ENCODE measurements around the gene TIAM2.
"Not testable (repeated sequence)": the region's sequence is repeated elsewhere in the genome, so short reads cannot be mapped to it uniquely, and the experiment has no call there.

The TIAM2 gene

GRCh38 chr6:155268088-155268867 lies 273.2 kb downstream of the TIAM2 start:
- peak; percentile 65 for TF ChIP-seq CTCF (IDR thresholded peaks at IDR 0.05; ENCODE audit: insufficient read depth, low read length, poor library complexity, severe bottlenecking)
- not testable (repeated sequence) for DNase-seq (ENCODE audit: extremely low read depth, insufficient read length); H3K36me3 ChIP-seq (ENCODE audit: control insufficient read depth, insufficient read depth, low read length); H3K4me3 ChIP-seq (replicated peaks; ENCODE audit: low read depth, low read length); H3K27me3 ChIP-seq (replicated peaks; ENCODE audit: control insufficient read depth, insufficient read depth, low read length)

DNA sequence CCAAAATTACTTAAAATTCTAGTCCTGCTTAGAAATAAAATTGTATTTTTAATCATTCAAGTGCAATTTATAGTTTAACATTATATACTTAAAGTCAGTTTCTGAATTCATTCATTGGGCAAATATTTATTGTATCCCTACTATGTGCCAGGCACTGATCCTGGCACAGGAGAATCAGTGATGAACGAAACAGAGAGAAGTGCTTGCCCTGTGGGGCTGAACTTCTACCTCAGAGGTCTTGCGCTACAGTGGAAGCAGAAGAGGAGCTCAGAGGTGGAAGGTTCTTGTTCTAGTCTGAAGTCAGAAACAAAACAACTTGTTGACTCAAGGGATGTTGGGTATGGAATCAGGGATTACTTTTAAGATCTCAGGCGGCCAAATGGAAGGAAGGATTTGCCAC lies 274.6 kb downstream of the TIAM2 start:
- DNase-seq (ENCODE audit: extremely low read depth, insufficient read length): no peak
- Histone ChIP-seq H3K27me3 (replicated peaks; ENCODE audit: control insufficient read depth, insufficient read depth, low read length) (no peaks in the 10 kb centered on the region), H3K4me3 (replicated peaks; ENCODE audit: low read depth, low read length) (no peak overlapping the region), H3K36me3 (ENCODE audit: control insufficient read depth, insufficient read depth, low read length) (peaks cover 3% of the 10 kb centered on the region)
- TF ChIP-seq CTCF (IDR thresholded peaks at IDR 0.05; ENCODE audit: insufficient read depth, low read length, poor library complexity, severe bottlenecking): no peak

DNA sequence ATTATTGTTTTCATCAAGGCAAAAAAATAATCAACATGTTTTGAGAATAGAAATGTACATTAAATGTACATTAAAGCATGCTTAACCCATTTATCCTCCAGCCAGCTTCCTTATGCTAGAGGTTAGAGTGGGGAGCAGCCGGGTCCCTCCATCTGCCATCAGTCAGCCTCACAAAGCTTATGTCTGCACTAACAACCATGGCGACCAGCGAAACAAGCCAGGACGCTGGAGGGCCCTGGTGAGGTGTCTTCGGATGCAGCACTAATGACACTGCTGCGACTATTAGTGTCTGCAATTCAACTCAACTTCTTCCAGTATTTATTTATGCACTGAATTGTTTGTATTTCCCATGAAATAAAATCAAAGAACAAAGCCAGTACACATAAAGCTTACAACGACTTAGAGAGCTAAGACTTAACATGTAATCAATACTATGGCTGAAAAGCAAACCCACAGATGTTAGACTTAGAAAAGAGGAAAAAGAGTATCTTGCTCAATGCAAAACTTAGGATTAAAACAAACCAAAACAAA lies 275.5 kb downstream of the TIAM2 start:
- no peak for DNase-seq (ENCODE audit: extremely low read depth, insufficient read length)
- Histone ChIP-seq H3K36me3 (ENCODE audit: control insufficient read depth, insufficient read depth, low read length) (peaks cover 6% of the 10 kb centered on the region), H3K27me3 (replicated peaks; ENCODE audit: control insufficient read depth, insufficient read depth, low read length) (no peaks in the 10 kb centered on the region), H3K4me3 (replicated peaks; ENCODE audit: low read depth, low read length) (no peak overlapping the region)
- no peak for TF ChIP-seq CTCF (IDR thresholded peaks at IDR 0.05; ENCODE audit: insufficient read depth, low read length, poor library complexity, severe bottlenecking)

DNA sequence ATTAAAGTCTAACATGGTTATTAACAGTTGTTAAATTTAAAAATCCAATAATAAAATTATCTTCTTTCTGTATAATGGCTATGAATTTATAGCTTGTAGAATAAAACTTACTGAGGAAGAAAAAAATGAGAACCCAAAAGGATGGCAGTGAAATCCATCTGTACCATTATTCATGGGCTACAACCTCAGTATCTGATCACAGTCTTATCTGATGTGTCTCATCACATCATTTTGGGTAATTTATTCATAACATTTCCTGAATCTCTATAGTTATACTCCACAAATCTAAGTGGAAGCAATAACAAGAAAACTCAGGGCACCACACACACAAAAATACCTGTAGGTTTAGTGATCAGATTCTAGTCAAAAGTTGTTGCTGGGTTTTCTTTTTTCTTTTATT lies 276.0 kb downstream of the TIAM2 start:
- TF ChIP-seq CTCF (IDR thresholded peaks at IDR 0.05; ENCODE audit: insufficient read depth, low read length, poor library complexity, severe bottlenecking): no peak
- DNase-seq (ENCODE audit: extremely low read depth, insufficient read length): no peak
- peaks cover 7% of the 10 kb centered on the region for H3K36me3 ChIP-seq (ENCODE audit: control insufficient read depth, insufficient read depth, low read length)
- no peak overlapping the region for H3K4me3 ChIP-seq (replicated peaks; ENCODE audit: low read depth, low read length)
- H3K27me3 ChIP-seq (replicated peaks; ENCODE audit: control insufficient read depth, insufficient read depth, low read length): no peaks in the 10 kb centered on the region

DNA sequence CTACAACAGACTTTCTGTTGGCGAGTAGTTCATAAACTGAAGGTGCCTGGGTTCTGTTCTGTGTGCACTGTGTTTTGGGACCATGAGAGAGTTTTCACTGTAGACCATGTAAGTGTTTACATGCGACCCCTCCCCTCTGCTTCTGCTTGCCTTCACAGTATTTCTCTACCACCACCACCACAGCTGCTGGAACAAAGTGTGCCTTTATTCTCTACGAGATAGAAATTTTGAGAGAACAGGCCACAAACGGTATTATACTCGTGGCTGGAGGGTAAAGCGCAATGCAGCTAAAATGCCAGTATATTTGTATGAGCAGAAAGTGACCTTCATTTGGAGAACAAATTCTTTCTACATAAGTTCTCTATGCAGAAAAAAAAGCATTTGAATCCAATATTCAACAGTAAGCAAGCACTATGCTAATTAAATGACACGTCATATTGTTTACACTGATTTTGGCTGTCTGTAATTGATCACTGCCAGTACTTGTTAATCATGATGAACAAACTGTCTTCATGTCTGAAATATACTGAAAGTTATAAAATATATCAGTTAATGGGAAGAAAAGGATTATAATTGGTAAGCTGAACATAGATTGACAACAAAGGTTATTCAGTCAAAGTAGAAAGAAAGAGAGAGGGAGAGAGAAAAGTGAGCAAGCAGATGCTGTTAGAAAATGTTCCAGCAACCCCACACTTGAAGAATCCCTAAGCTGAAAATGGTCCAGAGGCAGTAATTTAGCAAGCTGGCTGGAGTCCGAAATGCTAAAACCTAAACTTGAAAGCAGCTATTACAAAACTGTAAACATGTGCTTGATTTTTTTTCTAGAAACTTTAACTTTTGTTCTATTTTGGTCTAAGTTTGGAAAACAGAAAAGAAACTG lies 277.5 kb downstream of the TIAM2 start:
- H3K27me3 ChIP-seq (replicated peaks; ENCODE audit: control insufficient read depth, insufficient read depth, low read length): no peaks in the 10 kb centered on the region

More for the DNA sequence above, 277.5 kb downstream of the TIAM2 start:
- Histone ChIP-seq H3K4me3 (replicated peaks; ENCODE audit: low read depth, low read length) (no peak overlapping the region), H3K36me3 (ENCODE audit: control insufficient read depth, insufficient read depth, low read length) (peaks cover 7% of the 10 kb centered on the region; the same call in 1 of the 2 replicates)
- TF ChIP-seq CTCF (IDR thresholded peaks at IDR 0.05; ENCODE audit: insufficient read depth, low read length, poor library complexity, severe bottlenecking): no peak
- no peak for DNase-seq (ENCODE audit: extremely low read depth, insufficient read length)

Measured in GM06990 (cell line).